GM12874 (cell line): ENCODE measurements around the gene LRRC8A.

Experiments used
- CTCF ChIP-seq: IDR thresholded peaks from 2 replicates; pipeline ENCODE4 v1.5.1; 2011; ENCODE audit warnings: low read depth, mild to moderate bottlenecking, control low read depth, low read length, moderate library complexity; ENCODE audit not compliant: insufficient read depth

LRRC8A gene

GRCh38 chr9:128917151-128917849 lies 35.4 kb downstream of the LRRC8A start:
- TF ChIP-seq CTCF = no peak

- TF ChIP-seq CTCF = no peak
Measured at GRCh38 chr9:128918921-128919320, 37.0 kb downstream of the LRRC8A start.

GRCh38 chr9:128919402-128920089 lies 37.6 kb downstream of the LRRC8A start:
- no peak for TF ChIP-seq CTCF

GRCh38 chr9:128920381-128921058 lies 38.6 kb downstream of the LRRC8A start, which contains the start of gene PHYHD1:
TSS of gene PHYHD1 (plus strand) at chr9:128920982. CDS start at chr9:128922324, 1,342 bp downstream.
- TF ChIP-seq CTCF = no peak

GRCh38 chr9:128921881-128922763 lies 40.2 kb downstream of the LRRC8A start:
- TF ChIP-seq CTCF = no peak

- TF ChIP-seq CTCF = no peak
Measured at GRCh38 chr9:128923493-128923883, 41.6 kb downstream of the LRRC8A start.
